RWPE2 (cell line): ENCODE measurements around the gene SERPINA3.

Experiments
- ATAC-seq: fragments of 200-7000 bp; cut with Tn5 transposase; 3 replicates; pipeline ENCODE4 v1.9.1; 2021; ENCODE audit warnings: low read depth
- DNase-seq: peaks from one replicate; pipeline ENCODE4 v3.0.0-alpha.2; 2020; ENCODE audit warnings: low spot score
- H3K27ac ChIP-seq: fragments of 450-650 bp; 2 replicates; pipeline ENCODE4 v1.5.1; 2017; ENCODE audit warnings: mild to moderate bottlenecking; ENCODE audit not compliant: poor library complexity, severe bottlenecking
- H3K27me3 ChIP-seq: fragments of 250-450 bp; sonication (Bioruptor Pico); 2 replicates; pipeline ENCODE4 v1.5.1; 2021; ENCODE audit warnings: mild to moderate bottlenecking, moderate library complexity; ENCODE audit not compliant: insufficient read depth, poor library complexity, severe bottlenecking
- H3K36me3 ChIP-seq: fragments of 250-450 bp; sonication (Bioruptor Pico); 2 replicates; pipeline ENCODE4 v1.5.1; 2020; ENCODE audit warnings: low read depth, mild to moderate bottlenecking, moderate library complexity
- H3K4me1 ChIP-seq: fragments of 250-450 bp; sonication (Bioruptor Pico); 2 replicates; pipeline ENCODE4 v1.5.1; 2021; ENCODE audit warnings: mild to moderate bottlenecking, moderate library complexity; ENCODE audit not compliant: insufficient read depth, poor library complexity, severe bottlenecking
- H3K4me3 ChIP-seq: fragments of 250-450 bp; sonication (Bioruptor Pico); 2 replicates; pipeline ENCODE4 v1.5.1; 2021; ENCODE audit warnings: mild to moderate bottlenecking, moderate library complexity; ENCODE audit not compliant: severe bottlenecking
- H3K9me3 ChIP-seq: fragments of 250-450 bp; sonication (Bioruptor Pico); 2 replicates; pipeline ENCODE4 v1.5.1; 2021; ENCODE audit warnings: mild to moderate bottlenecking, moderate library complexity; ENCODE audit not compliant: severe bottlenecking
- CTCF ChIP-seq: fragments of 450-650 bp; IDR thresholded peaks from one replicate; pipeline ENCODE4 v1.5.1; 2017; ENCODE audit warnings: mild to moderate bottlenecking, moderate library complexity; ENCODE audit not compliant: poor library complexity, severe bottlenecking

Gene SERPINA3

GRCh38 chr14:94612174-94612573 is at the start of gene SERPINA3:
SERPINA3 (plus strand) TSS chr14:94612391; CDS start chr14:94614442, 2,051 bp downstream.
- TF ChIP-seq CTCF: no peak
- Histone ChIP-seq H3K36me3 (no peaks in the 10 kb centered on the region), H3K27me3 (no peaks in the 10 kb centered on the region), H3K27ac (peak within 1 kb of the TSS; percentile 76), H3K9me3 (no peaks in the 10 kb centered on the region), H3K4me1 (peaks cover 31% of the 10 kb centered on the region), H3K4me3 (no peak within 1 kb of the TSS)
- ATAC-seq: no peak
- no peak for DNase-seq

GRCh38 chr14:94562941-94563883 is 49.0 kb upstream of the SERPINA3 start:
- TF ChIP-seq CTCF: no peak
- ATAC-seq (0 out of 3 replicates have a peak, but pooled peaks have one; percentile 27), DNase-seq (peak; percentile 53)
- no peaks in the 10 kb centered on the region for H3K9me3 ChIP-seq
- H3K4me1 ChIP-seq: no peaks in the 10 kb centered on the region
- H3K27ac ChIP-seq: no peak overlapping the region
- no peaks in the 10 kb centered on the region for H3K36me3 ChIP-seq
- no peak overlapping the region for H3K4me3 ChIP-seq
- H3K27me3 ChIP-seq: no peaks in the 10 kb centered on the region

GRCh38 chr14:94564381-94564780 is 47.8 kb upstream of the SERPINA3 start:
- Histone ChIP-seq H3K27ac (no peak overlapping the region), H3K4me1 (no peaks in the 10 kb centered on the region), H3K27me3 (no peaks in the 10 kb centered on the region), H3K9me3 (no peaks in the 10 kb centered on the region), H3K36me3 (no peaks in the 10 kb centered on the region), H3K4me3 (no peak overlapping the region)
- no peak for TF ChIP-seq CTCF
- ATAC-seq (no peak), DNase-seq (peak; percentile 7)

GRCh38 chr14:94568186-94568585 is 44.0 kb upstream of the SERPINA3 start:
- TF ChIP-seq CTCF: no peak

More at GRCh38 chr14:94568186-94568585, 44.0 kb upstream of the SERPINA3 start:
- Histone ChIP-seq H3K27ac (no peak overlapping the region), H3K9me3 (no peaks in the 10 kb centered on the region), H3K4me3 (no peak overlapping the region), H3K36me3 (no peaks in the 10 kb centered on the region), H3K4me1 (no peaks in the 10 kb centered on the region), H3K27me3 (no peaks in the 10 kb centered on the region)
- ATAC-seq (no peak), DNase-seq (no peak)
